ENCODE measurements around the gene STAB1.

STAB1 gene

DNA sequence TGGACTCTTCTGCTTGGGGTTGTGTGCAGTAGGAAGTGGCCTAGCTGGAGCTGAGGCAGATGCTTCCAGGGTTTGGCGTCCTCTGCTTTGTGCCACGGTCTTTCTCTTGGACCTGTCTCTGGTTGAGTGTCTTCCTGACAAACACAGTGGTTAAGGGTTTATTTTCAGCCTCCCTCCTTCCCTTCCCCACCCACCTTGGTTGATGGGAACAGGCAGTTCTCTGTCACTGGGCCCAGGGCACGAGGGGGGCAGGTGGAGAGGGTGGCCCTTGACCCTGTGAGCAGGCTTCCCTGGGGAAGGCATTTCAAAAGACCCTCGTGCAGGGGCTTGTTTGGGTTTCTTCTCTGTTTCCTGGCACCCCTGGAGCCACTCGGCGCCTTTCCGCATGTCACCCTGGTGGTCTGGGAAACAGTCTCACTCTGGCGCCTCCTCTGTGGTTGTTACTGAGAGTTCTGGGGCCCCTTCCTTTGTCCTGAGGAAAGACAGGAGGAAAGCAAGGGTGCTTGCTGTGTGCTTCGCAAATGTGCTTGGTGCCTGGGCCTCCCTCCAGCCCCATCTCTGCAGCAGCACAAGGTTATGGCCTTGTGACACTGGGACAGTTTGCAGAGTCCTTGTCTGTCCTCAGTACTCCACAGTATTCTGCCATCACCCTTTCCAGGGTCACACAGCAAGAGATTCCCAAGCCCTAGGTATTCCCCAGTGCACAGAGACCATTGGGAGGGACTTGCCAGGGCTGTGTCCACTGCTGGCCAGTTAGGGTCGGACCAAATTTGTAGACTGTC lies 10.3 kb upstream of the STAB1 start:
- no peak for DNase-seq

- no peak for DNase-seq
Measured at GRCh38 chr3:52487050-52487787, 7.9 kb upstream of the STAB1 start.

DNA sequence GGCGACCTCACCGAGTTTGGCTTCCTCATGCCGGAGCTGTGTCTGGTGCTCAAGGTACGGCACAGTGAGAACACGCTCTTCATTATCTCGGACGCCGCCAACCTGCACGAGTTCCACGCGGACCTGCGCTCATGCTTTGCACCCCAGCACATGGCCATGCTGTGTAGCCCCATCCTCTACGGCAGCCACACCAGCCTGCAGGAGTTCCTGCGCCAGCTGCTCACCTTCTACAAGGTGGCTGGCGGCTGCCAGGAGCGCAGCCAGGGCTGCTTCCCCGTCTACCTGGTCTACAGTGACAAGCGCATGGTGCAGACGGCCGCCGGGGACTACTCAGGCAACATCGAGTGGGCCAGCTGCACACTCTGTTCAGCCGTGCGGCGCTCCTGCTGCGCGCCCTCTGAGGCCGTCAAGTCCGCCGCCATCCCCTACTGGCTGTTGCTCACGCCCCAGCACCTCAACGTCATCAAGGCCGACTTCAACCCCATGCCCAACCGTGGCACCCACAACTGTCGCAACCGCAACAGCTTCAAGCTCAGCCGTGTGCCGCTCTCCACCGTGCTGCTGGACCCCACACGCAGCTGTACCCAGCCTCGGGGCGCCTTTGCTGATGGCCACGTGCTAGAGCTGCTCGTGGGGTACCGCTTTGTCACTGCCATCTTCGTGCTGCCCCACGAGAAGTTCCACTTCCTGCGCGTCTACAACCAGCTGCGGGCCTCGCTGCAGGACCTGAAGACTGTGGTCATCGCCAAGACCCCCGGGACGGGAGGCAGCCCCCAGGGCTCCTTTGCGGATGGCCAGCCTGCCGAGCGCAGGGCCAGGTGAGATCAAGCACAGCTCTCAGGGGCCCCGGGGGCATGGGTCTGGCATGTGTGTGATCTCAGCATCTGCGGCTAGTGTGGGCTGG lies 7.1 kb upstream of the STAB1 start:
- no peak for DNase-seq

- DNase-seq = no peak
Measured at GRCh38 chr3:52488746-52489145, 6.4 kb upstream of the STAB1 start.

GRCh38 chr3:52489453-52489852 lies 5.7 kb upstream of the STAB1 start:
- DNase-seq = no peak

DNA sequence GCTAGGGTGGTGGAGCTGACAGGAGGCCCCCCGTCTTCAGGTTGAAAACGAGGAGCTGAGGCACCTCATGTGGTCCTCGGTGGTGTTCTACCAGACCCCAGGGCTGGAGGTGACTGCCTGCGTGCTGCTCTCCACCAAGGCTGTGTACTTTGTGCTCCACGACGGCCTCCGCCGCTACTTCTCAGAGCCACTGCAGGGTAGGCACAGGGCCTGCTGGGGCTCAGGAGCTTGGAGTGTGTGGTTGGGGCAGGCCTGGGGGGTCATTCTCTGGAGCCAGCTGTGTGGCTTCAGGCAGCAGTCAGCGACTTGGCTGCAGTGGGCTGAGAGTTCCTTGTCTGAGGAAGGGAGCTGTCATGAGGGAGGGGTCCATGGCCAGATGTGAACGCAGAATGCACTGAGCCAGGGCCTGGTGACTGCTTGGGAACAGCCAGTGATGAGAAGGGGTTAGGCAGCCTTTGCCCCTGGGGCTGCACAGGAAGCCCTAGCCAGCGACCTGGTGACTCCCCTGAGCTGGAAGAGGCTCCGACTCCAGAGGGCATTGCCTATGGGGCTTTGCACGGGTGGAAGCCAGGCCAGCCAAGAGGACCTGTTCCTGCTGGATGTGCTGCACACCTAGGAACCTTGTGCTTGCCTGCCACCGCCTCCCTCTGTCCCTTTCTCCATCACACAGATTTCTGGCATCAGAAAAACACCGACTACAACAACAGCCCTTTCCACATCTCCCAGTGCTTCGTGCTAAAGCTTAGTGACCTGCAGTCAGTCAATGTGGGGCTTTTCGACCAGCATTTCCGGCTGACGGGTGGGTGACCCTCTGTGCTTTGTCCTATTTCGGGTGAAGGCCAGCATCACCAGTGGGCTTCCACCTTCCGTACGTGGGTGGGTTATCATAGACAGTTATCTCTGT lies 4.9 kb upstream of the STAB1 start:
- no peak for DNase-seq

DNA sequence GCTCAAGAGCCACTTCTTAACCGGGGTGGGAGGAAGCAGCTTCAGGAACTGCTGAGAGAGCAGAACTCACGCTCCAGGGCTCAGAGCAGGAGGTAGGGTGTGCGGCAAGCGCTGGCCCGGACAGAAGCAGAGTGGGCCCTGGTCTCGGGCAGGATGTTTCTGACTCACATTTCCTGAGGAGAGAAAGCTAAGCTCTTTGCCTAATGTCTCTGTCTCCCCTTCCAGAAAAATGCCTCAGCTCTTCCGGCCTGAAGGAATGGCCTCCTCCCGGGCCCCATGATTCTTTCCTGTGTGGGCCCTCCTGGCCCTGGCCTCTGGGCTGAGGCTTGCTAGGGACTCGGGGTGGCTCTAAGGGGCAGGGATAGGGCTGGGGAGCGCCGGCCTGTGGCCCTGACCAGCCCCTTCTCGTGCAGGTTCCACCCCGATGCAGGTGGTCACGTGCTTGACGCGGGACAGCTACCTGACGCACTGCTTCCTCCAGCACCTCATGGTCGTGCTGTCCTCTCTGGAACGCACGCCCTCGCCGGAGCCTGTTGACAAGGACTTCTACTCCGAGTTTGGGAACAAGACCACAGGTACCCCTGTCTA lies 4.1 kb upstream of the STAB1 start:
- DNase-seq = no peak

DNA sequence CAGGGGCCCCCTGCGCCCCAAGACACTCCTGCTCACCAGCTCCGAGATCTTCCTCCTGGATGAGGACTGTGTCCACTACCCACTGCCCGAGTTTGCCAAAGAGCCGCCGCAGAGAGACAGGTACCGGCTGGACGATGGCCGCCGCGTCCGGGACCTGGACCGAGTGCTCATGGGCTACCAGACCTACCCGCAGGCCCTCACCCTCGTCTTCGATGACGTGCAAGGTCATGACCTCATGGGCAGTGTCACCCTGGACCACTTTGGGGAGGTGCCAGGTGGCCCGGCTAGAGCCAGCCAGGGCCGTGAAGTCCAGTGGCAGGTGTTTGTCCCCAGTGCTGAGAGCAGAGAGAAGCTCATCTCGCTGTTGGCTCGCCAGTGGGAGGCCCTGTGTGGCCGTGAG lies 3.1 kb upstream of the STAB1 start:
- DNase-seq = no peak

DNA sequence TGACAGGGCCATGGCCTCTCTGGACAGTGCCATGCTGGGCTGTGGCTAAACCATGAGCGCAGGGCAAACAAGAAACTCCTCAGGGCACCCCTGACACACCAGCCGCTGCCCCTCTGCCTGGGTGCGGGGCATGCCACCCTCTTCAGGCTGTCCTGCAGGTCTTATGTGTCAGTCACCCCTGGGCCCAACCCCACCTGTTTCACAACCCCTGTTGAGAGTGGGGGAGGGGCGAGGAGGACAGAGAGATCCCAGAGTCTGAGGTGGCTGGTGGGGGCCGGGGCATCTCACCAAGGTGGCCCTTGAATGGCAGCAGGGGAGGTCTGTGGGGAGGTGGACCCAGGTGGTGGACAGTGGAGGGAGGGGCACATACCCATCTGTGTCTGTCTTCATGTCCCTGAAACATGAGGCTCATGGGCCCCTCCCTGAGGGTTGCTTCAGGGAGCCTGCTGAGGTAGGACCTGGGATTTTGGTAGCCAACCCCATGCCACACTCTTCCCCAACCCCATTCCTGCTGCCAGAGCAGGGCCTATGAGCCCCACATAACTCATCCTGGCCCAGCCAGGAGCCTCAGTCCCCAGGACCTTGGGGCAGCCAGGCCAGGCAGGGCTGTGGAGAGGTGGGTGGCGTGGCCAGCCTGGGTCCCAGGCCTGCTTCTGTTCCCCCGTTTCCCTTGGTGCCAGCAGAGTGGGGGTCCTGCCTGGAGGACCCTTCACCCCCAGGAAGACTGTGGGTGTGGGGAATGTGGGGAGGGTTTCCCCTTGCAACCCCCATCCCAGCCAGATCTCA lies 1.7 kb upstream of the STAB1 start:
- no peak for DNase-seq

GRCh38 chr3:52494445-52494844 lies 693 bp upstream of the STAB1 start:
- DNase-seq = no peak

GRCh38 chr3:52495777-52496602 lies 852 bp downstream of the STAB1 start:
- DNase-seq = no peak

DNA sequence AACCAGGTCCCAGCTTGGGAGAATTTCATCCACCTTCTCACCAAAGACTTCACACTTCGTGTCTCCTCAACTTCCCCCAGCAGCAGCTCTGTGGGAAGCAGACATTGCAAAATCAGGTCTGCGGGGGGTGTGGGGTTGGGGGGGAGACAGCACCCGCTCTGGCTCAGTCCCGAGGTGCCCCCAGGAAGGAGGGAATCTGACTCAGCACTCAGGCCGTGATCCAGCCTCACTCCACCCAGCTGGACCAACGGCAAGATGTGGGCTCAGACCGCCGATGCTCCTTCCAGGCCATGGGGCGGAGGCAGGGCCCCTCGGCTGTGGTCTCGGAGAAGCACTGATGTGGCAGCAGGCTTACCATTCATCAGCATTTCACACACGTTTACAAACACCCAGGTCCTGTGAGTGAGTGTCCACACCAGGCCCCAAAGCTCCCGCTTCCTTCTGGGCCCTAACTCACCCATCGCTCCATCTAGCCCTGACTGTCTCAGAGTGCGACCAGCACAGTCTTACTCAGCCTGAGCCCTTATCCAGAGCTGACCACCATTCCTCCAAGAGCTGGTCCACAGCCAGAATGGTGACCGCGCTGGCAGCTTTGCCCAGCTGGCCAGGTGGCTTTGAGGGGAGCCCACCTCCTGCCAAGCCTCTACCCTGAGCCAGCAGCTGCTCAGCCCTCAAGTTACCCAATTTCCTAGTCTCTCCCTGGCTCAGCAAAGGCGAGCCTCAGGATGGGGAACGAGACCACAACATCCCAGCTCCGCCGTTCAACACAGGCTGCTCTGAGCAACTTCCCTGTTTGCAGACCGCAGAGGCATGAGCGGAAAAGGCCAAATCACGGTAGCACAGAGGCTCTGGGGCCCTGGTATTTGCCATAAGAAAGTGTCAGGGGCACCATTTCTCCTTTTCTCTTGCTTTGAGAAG lies 3.3 kb downstream of the STAB1 start:
- no peak for DNase-seq

DNA sequence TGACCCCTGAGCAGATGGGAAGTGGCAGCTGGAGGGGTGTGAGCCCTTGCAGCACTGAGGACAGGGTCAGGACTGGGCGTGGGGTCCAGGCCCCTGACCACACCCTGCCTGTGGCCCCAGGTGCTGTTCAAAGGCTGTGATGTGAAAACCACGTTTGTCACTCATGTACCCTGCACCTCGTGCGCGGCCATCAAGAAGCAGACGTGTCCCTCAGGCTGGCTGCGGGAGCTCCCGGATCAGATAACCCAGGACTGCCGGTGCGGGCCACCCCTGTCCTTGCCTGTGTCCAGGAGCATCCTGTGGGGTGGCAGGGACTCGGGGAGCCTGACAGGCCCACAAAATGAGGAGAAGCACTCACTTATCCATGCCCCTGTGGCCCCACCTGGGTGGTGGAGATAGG lies 5.9 kb downstream of the STAB1 start:
- no peak for DNase-seq

DNA sequence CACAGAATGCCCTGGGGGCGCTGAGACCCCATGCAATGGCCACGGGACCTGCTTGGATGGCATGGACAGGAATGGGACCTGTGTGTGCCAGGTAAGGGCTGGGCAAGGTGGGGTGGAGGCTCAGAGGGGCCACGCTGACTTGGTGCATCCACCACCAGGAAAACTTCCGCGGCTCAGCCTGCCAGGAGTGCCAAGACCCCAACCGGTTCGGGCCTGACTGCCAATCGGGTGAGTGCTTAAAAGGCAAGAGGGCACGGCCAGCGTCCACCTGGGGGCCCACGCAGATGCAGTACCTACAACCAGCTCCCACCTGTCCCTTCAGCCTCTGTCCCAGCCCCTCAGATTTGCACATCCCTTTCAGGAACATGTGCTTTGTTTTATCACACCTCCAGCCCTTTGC lies 6.9 kb downstream of the STAB1 start:
- no peak for DNase-seq

GRCh38 chr3:52502808-52503350 lies 7.7 kb downstream of the STAB1 start:
- DNase-seq = no peak

- no peak for DNase-seq
Measured at GRCh38 chr3:52503788-52504424, 8.8 kb downstream of the STAB1 start.

GRCh38 chr3:52504977-52505376 lies 9.8 kb downstream of the STAB1 start:
- DNase-seq = no peak

DNA sequence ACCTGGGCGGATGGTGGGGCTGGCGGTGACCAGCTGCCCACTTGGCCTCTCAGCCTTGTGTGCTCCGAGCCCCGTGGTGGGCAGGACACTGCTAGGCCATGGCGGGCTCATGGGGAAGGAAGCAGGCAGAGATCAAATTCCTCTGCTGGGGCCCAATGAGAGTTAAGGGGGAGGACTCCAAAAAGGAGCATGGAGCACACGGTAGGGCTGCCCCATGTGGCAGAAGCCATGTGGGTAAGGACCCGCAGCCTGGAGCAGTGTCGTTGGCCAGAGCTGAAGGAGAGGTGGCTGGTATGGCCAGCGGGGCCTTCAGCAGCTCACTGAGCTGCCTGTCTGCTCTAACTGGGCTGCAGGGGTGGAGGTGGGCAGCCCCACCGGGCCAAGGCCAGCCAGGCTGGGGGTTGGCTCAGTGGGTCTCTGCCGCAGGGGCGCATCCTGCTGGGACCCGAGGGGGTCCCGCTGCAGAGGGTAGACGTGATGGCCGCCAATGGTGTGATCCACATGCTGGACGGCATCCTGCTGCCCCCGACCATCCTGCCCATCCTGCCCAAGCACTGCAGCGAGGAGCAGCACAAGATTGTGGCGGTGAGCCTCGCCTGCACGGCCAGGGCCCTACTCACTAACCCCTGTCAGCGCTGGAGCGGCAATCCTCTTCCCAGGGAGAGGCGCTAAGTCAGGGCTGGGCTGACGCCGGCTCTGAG lies 11.3 kb downstream of the STAB1 start:
- DNase-seq = no peak
